HepG2 (cell line): ENCODE data around the gene FAM171A2. TPM values are rescaled to one million over a fixed set of nuclear protein-coding genes. Genes with fewer than 3 reads are reported as not detected.
A peak's percentile ranks its signal among the peaks of the same experiment; 100 is the strongest.

Experiments
- ATAD3A ChIP-seq: sonication (generic); formaldehyde crosslinking; IDR thresholded peaks from 2 replicates; pipeline ENCODE4 v1.4.0; 2020; ENCODE audit warnings: missing genetic modification reagents
- CBFB ChIP-seq: sonication (generic); formaldehyde crosslinking; IDR thresholded peaks from 2 replicates; pipeline ENCODE4 v1.4.0; 2020; ENCODE audit warnings: missing genetic modification reagents
- FOXO4 ChIP-seq: sonication (generic); formaldehyde crosslinking; conservative IDR thresholded peaks from 2 replicates; pipeline ENCODE4 v1.8.1; 2023; ENCODE audit warnings: missing genetic modification reagents
- MAF1 ChIP-seq: sonication (generic); formaldehyde crosslinking; IDR thresholded peaks from 2 replicates; pipeline ENCODE4 v1.5.0; 2020; ENCODE audit warnings: missing genetic modification reagents, borderline replicate concordance
- MIER3 ChIP-seq: IDR thresholded peaks from 2 replicates; pipeline ENCODE4 v1.6.1; 2016; ENCODE audit warnings: missing compliant biosample characterization, borderline replicate concordance
- NFKBIZ ChIP-seq: IDR thresholded peaks from 2 replicates; pipeline ENCODE4 v1.6.1; 2018; ENCODE audit warnings: missing genetic modification reagents, missing compliant biosample characterization
- SMARCE1 ChIP-seq: fragments of 450-650 bp; IDR thresholded peaks from 2 replicates; pipeline ENCODE4 v1.6.1; 2017; ENCODE audit warnings: borderline replicate concordance
- SOX6 ChIP-seq, 2 experiments: fragments of 450-650 bp in 1 of 2; sonication (generic) in 1 of 2; formaldehyde crosslinking in 1 of 2; IDR thresholded peaks; 2 replicates each; pipeline versions ENCODE4 v1.4.0 to v1.6.1; 2017 to 2020; ENCODE audit warnings: antibody characterized with exemption in 1 of 2, mild to moderate bottlenecking in 1 of 2, missing genetic modification reagents in 1 of 2
- SP1 ChIP-seq, 2 experiments: fragments of 450-650 bp in 1 of 2; sonication (generic) in 1 of 2; formaldehyde crosslinking in 1 of 2; IDR thresholded peaks; 2 replicates each; pipeline versions ENCODE4 v1.4.0 to v1.6.1; 2016 to 2020; ENCODE audit warnings: missing genetic modification reagents in 1 of 2
- SP5 ChIP-seq: IDR thresholded peaks from 2 replicates; pipeline ENCODE4 v1.6.1; 2016; ENCODE audit warnings: low read depth, borderline replicate concordance
- TCF12 ChIP-seq, 2 experiments: fragments of 450-650 bp in 1 of 2; sonication (generic) in 1 of 2; formaldehyde crosslinking in 1 of 2; IDR thresholded peaks; 2 replicates each; pipeline versions ENCODE4 v1.6.1 to v1.8.0; 2017 to 2022; ENCODE audit warnings: antibody characterized with exemption in 1 of 2, mild to moderate bottlenecking in 1 of 2, missing genetic modification reagents in 1 of 2, moderate library complexity in 1 of 2
- THAP11 ChIP-seq: IDR thresholded peaks from 2 replicates; pipeline ENCODE4 v1.6.1; 2016; ENCODE audit warnings: missing biosample characterization, missing genetic modification reagents
- ZFP90 ChIP-seq: sonication (generic); formaldehyde crosslinking; IDR thresholded peaks from 2 replicates; pipeline ENCODE4 v1.8.0; 2022; ENCODE audit warnings: missing genetic modification reagents, mild to moderate bottlenecking, inconsistent platforms, borderline replicate concordance
- ZNF546 ChIP-seq: sonication (generic); formaldehyde crosslinking; conservative IDR thresholded peaks from 2 replicates; pipeline ENCODE4 v1.8.1; 2023; ENCODE audit warnings: mild to moderate bottlenecking, missing genetic modification reagents
- polyA plus RNA-seq, 8 experiments: library from polyadenylated mRNA; depleted of rRNA in 3 of 8; stranded (reverse) in 7 of 8; unstranded in 1 of 8; fragments of >200 nt; fragmentation: Illumina TruSeq in 4 of 8; extraction: Trizol in 4 of 8; gene quantifications; 2 replicates each; pipeline versions ENCODE4 v1.2.1 to v1.2.3, GENCODE V29; 2011 to 2016; ENCODE audit warnings: low read depth in 4 of 8, missing spikeins in 1 of 8, mixed read lengths in 1 of 8; ENCODE audit not compliant: insufficient read depth in 1 of 8
- total RNA-seq, 5 experiments: library from RNA; depleted of rRNA; stranded (reverse); fragments of >200 nt; fragmentation: Illumina TruSeq; extraction: Trizol; gene quantifications; 2 replicates each; pipeline ENCODE4 v1.2.3, GENCODE V29; 2016; ENCODE audit warnings: low read depth in 1 of 5
- TF ChIP-seq, protein P1 (sequence below): sonication (generic); formaldehyde crosslinking; IDR thresholded peaks from 2 replicates; pipeline ENCODE4 v1.8.1; 2022; ENCODE audit warnings: mild to moderate bottlenecking, missing genetic modification reagents
- TF ChIP-seq, protein P2 (sequence below): sonication (generic); formaldehyde crosslinking; IDR thresholded peaks from 2 replicates; pipeline ENCODE4 v1.4.0; 2020; ENCODE audit warnings: missing genetic modification reagents, borderline replicate concordance
- TF ChIP-seq, protein P3 (sequence below): sonication (generic); formaldehyde crosslinking; IDR thresholded peaks from 2 replicates; pipeline ENCODE4 v1.5.1; 2020; ENCODE audit warnings: missing genetic modification reagents, mild to moderate bottlenecking, borderline replicate concordance
- TF ChIP-seq, protein P4 (sequence below), 2 experiments: sonication (generic) in 1 of 2; formaldehyde crosslinking in 1 of 2; IDR thresholded peaks; 2 replicates each; pipeline versions ENCODE4 v1.4.0 to v1.6.1; 2018 to 2020; ENCODE audit warnings: missing genetic modification reagents in 2 of 2, borderline replicate concordance in 1 of 2, low read depth in 1 of 2, mild to moderate bottlenecking in 1 of 2, missing biosample characterization in 1 of 2

Gene FAM171A2
- total and polyA plus RNA-seq, 2 of the 13 experiments (the other 11 are each of a cell fraction or from before 2014, with no cell fraction given), result 1.8 to 3.6 TPM

GRCh38 chr17:44344939-44345453 lies 18.7 kb downstream of the FAM171A2 start, which contains the start of gene GRN (continued):
- TF ChIP-seq, protein P1, sequence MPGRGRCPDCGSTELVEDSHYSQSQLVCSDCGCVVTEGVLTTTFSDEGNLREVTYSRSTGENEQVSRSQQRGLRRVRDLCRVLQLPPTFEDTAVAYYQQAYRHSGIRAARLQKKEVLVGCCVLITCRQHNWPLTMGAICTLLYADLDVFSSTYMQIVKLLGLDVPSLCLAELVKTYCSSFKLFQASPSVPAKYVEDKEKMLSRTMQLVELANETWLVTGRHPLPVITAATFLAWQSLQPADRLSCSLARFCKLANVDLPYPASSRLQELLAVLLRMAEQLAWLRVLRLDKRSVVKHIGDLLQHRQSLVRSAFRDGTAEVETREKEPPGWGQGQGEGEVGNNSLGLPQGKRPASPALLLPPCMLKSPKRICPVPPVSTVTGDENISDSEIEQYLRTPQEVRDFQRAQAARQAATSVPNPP (CRISPR knock-in tag), result no peak
- TF ChIP-seq FOXO4 (CRISPR knock-in tag) (no peak), TCF12 (IDR thresholded peaks at IDR 0.05) (no peak), TCF12 (CRISPR knock-in tag; IDR thresholded peaks at IDR 0.05) (0 out of 2 replicates have a peak, but pooled peaks have one; percentile 77), MAF1 (CRISPR knock-in tag) (no peak), ZNF546 (CRISPR knock-in tag) (0 out of 2 replicates have a peak, but pooled peaks have one; percentile 24), SMARCE1 (no peak), THAP11 (CRISPR knock-in tag) (peak; percentile 89), SP5 (CRISPR knock-in tag) (peak; percentile 60; the same call in 1 of the 2 replicates), NFKBIZ (CRISPR knock-in tag) (no peak; the same call in 1 of the 2 replicates), CBFB (CRISPR knock-in tag) (0 out of 2 replicates have a peak, but pooled peaks have one; percentile 18), MIER3 (CRISPR knock-in tag) (peak; percentile 80; the same call in 1 of the 2 replicates), SOX6 (IDR thresholded peaks at IDR 0.05) (no peak), SOX6 (CRISPR knock-in tag; IDR thresholded peaks at IDR 0.05) (no peak; the same call in 1 of the 2 replicates), ZFP90 (CRISPR knock-in tag) (0 out of 2 replicates have a peak, but pooled peaks have one; percentile 64), SP1 (IDR thresholded peaks at IDR 0.05) (no peak), SP1 (CRISPR knock-in tag; IDR thresholded peaks at IDR 0.05) (peak; percentile 83), ATAD3A (CRISPR knock-in tag) (no peak)
- TF ChIP-seq, protein P2, sequence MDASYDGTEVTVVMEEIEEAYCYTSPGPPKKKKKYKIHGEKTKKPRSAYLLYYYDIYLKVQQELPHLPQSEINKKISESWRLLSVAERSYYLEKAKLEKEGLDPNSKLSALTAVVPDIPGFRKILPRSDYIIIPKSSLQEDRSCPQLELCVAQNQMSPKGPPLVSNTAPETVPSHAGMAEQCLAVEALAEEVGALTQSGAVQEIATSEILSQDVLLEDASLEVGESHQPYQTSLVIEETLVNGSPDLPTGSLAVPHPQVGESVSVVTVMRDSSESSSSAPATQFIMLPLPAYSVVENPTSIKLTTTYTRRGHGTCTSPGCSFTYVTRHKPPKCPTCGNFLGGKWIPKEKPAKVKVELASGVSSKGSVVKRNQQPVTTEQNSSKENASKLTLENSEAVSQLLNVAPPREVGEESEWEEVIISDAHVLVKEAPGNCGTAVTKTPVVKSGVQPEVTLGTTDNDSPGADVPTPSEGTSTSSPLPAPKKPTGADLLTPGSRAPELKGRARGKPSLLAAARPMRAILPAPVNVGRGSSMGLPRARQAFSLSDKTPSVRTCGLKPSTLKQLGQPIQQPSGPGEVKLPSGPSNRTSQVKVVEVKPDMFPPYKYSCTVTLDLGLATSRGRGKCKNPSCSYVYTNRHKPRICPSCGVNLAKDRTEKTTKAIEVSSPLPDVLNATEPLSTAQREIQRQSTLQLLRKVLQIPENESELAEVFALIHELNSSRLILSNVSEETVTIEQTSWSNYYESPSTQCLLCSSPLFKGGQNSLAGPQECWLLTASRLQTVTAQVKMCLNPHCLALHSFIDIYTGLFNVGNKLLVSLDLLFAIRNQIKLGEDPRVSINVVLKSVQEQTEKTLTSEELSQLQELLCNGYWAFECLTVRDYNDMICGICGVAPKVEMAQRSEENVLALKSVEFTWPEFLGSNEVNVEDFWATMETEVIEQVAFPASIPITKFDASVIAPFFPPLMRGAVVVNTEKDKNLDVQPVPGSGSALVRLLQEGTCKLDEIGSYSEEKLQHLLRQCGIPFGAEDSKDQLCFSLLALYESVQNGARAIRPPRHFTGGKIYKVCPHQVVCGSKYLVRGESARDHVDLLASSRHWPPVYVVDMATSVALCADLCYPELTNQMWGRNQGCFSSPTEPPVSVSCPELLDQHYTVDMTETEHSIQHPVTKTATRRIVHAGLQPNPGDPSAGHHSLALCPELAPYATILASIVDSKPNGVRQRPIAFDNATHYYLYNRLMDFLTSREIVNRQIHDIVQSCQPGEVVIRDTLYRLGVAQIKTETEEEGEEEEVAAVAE, result peak; percentile 75; the same call in 1 of the 2 replicates
- TF ChIP-seq, protein P3, sequence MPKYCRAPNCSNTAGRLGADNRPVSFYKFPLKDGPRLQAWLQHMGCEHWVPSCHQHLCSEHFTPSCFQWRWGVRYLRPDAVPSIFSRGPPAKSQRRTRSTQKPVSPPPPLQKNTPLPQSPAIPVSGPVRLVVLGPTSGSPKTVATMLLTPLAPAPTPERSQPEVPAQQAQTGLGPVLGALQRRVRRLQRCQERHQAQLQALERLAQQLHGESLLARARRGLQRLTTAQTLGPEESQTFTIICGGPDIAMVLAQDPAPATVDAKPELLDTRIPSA, result peak; percentile 57; the same call in 1 of the 2 replicates
- TF ChIP-seq, protein P4, sequence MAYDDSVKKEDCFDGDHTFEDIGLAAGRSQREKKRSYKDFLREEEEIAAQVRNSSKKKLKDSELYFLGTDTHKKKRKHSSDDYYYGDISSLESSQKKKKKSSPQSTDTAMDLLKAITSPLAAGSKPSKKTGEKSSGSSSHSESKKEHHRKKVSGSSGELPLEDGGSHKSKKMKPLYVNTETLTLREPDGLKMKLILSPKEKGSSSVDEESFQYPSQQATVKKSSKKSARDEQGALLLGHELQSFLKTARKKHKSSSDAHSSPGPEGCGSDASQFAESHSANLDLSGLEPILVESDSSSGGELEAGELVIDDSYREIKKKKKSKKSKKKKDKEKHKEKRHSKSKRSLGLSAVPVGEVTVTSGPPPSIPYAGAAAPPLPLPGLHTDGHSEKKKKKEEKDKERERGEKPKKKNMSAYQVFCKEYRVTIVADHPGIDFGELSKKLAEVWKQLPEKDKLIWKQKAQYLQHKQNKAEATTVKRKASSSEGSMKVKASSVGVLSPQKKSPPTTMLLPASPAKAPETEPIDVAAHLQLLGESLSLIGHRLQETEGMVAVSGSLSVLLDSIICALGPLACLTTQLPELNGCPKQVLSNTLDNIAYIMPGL (CRISPR knock-in tag; IDR thresholded peaks at IDR 0.05; ENCODE audit: borderline replicate concordance in 1 of 2, low read depth in 1 of 2), result peak in 1 of 2 experiments; percentile 69; a peak in 3 of 4 replicates
